ENCODE measurements around the gene WWOX.
"Not testable (repeated sequence)": the region's sequence is repeated elsewhere in the genome, so short reads cannot be mapped to it uniquely, and the experiment has no call there.

WWOX gene

GRCh38 chr16:79008036-79008868, 908.8 kb downstream of the WWOX start:
- DNase-seq = no peak

- no peak for DNase-seq
These were observed 909.4 kb downstream of the WWOX start for GRCh38 chr16:79008869-79009179.

- no peak for DNase-seq
These were observed 910.4 kb downstream of the WWOX start for GRCh38 chr16:79009896-79010295.

- DNase-seq = no peak
These were observed 911.8 kb downstream of the WWOX start for GRCh38 chr16:79011282-79011681.

- DNase-seq = no peak
These were observed 913.4 kb downstream of the WWOX start for GRCh38 chr16:79012671-79013434.

- DNase-seq = no peak
These were observed 914.6 kb downstream of the WWOX start for GRCh38 chr16:79013930-79014660.

- no peak for DNase-seq
These were observed 919.4 kb downstream of the WWOX start for GRCh38 chr16:79018650-79019429.

- DNase-seq = no peak
These were observed 920.0 kb downstream of the WWOX start for GRCh38 chr16:79019431-79019830.

GRCh38 chr16:79021991-79022630, 922.7 kb downstream of the WWOX start:
- no peak for DNase-seq

- no peak for DNase-seq
These were observed 926.7 kb downstream of the WWOX start for GRCh38 chr16:79026117-79026516.

- no peak for DNase-seq
These were observed 937.1 kb downstream of the WWOX start for GRCh38 chr16:79036541-79036940.

GRCh38 chr16:79037521-79038373, 938.3 kb downstream of the WWOX start:
- DNase-seq = no peak

GRCh38 chr16:79041206-79041605, 941.8 kb downstream of the WWOX start:
- DNase-seq = no peak

GRCh38 chr16:79042141-79042540, 942.7 kb downstream of the WWOX start:
- no peak for DNase-seq

GRCh38 chr16:79042886-79043285, 943.4 kb downstream of the WWOX start:
- DNase-seq = no peak

- DNase-seq = no peak
These were observed 945.7 kb downstream of the WWOX start for GRCh38 chr16:79045191-79045590.

- no peak for DNase-seq
These were observed 947.9 kb downstream of the WWOX start for GRCh38 chr16:79047337-79047736.

- DNase-seq = no peak
These were observed 949.6 kb downstream of the WWOX start for GRCh38 chr16:79049040-79049439.

- no peak for DNase-seq
These were observed 950.6 kb downstream of the WWOX start for GRCh38 chr16:79050063-79050462.

GRCh38 chr16:79051313-79051712, 951.9 kb downstream of the WWOX start:
- DNase-seq = no peak

- DNase-seq = not testable (repeated sequence)
These were observed 952.7 kb downstream of the WWOX start for GRCh38 chr16:79052198-79052597.
